HG03521 (cell line): ENCODE measurements around the gene PMFBP1.
"Not testable (repeated sequence)": the region's sequence is repeated elsewhere in the genome, so short reads cannot be mapped to it uniquely, and the experiment has no call there.

ENCODE experiments used
- ATAC-seq: cut with Tn5 transposase; IDR thresholded peaks from one replicate; pipeline ENCODE4 v1.9.1; 2021; ENCODE audit warnings: mild to moderate bottlenecking, moderate library complexity; ENCODE audit not compliant: unreplicated experiment

PMFBP1 gene

GRCh38 chr16:72109300-72109699 is 62.7 kb downstream of the PMFBP1 start:
- ATAC-seq = no peak

GRCh38 chr16:72108353-72109102 is 63.4 kb downstream of the PMFBP1 start:
- ATAC-seq = no peak

GRCh38 chr16:72107371-72107770 is 64.6 kb downstream of the PMFBP1 start:
- ATAC-seq = no peak

- ATAC-seq = no peak
Observed at GRCh38 chr16:72105978-72106377, 66.0 kb downstream of the PMFBP1 start.

- ATAC-seq = no peak
Observed at GRCh38 chr16:72104905-72105304, 67.0 kb downstream of the PMFBP1 start.

- ATAC-seq = no peak
Observed at GRCh38 chr16:72101195-72101594, 70.8 kb downstream of the PMFBP1 start.

- peak; percentile 81 for ATAC-seq
Observed at GRCh38 chr16:72099377-72099818, 72.6 kb downstream of the PMFBP1 start.

GRCh38 chr16:72098936-72099335 is 73.0 kb downstream of the PMFBP1 start:
- no peak for ATAC-seq

- ATAC-seq = peak; percentile 0
Observed at GRCh38 chr16:72094266-72094610, 77.7 kb downstream of the PMFBP1 start.

- peak; percentile 98 for ATAC-seq
Observed at GRCh38 chr16:72093448-72094265, 78.3 kb downstream of the PMFBP1 start, which contains the start of the genes DHX38 and TXNL4B. TSS of gene DHX38 (plus strand) at chr16:72093847. CDS start at chr16:72096158, 2,311 bp downstream. TSS of gene TXNL4B (minus strand) at chr16:72093620. CDS start at chr16:72090749, 2,871 bp downstream.

GRCh38 chr16:72092832-72093447 is 79.0 kb downstream of the PMFBP1 start:
- no peak for ATAC-seq

- ATAC-seq = no peak
Observed at GRCh38 chr16:72091217-72091616, 80.7 kb downstream of the PMFBP1 start.

- no peak for ATAC-seq
Observed at GRCh38 chr16:72085002-72085401, 87.0 kb downstream of the PMFBP1 start.

- ATAC-seq = no peak
Observed at GRCh38 chr16:72084445-72084844, 87.5 kb downstream of the PMFBP1 start.

GRCh38 chr16:72083778-72084404 is 88.1 kb downstream of the PMFBP1 start:
- ATAC-seq = no peak

- ATAC-seq = not testable (repeated sequence)
Observed at GRCh38 chr16:72076991-72077706, 94.8 kb downstream of the PMFBP1 start.

- not testable (repeated sequence) for ATAC-seq
Observed at GRCh38 chr16:72075067-72075466, 96.9 kb downstream of the PMFBP1 start.

- no peak for ATAC-seq
Observed at GRCh38 chr16:72073560-72074230, 98.3 kb downstream of the PMFBP1 start.

GRCh38 chr16:72072514-72073342 is 99.2 kb downstream of the PMFBP1 start:
- no peak for ATAC-seq
